ENCODE measurements around the gene COL28A1. TPM values are rescaled to one million over a fixed set of nuclear protein-coding genes. Genes with fewer than 3 reads are reported as not detected.
"Not testable (repeated sequence)": the region's sequence is repeated elsewhere in the genome, so short reads cannot be mapped to it uniquely, and the experiment has no call there.

Gene COL28A1
- total RNA-seq, 1 experiment from 2014 or later: 1.3 TPM

DNA sequence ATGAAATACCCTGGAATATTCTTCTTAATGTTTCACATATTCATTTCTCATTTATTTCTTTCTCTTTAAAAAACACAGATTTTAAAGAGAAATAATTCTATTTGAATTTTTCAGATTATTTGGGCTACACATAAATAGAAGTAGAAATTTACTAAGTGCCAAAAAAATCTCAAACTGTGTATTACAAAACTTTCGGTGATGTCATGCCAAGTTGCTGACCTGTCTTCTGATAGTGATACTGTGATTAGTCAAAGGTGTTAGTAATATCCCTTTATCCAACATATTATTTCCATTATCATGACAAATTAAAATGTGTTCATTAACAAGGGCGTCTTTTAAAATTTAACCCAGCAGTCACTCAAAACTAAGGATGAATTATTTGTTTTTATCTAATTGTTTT lies 60.1 kb downstream of the COL28A1 start:
- no peak for DNase-seq
- BruUV-seq (replicated peaks): no TSS peak
- CTCF ChIA-PET: no interaction called here
- intact Hi-C loops (cut with micrococcal nuclease; ENCODE audit: unreplicated experiment): no loop called here
- TF ChIP-seq, protein P1, sequence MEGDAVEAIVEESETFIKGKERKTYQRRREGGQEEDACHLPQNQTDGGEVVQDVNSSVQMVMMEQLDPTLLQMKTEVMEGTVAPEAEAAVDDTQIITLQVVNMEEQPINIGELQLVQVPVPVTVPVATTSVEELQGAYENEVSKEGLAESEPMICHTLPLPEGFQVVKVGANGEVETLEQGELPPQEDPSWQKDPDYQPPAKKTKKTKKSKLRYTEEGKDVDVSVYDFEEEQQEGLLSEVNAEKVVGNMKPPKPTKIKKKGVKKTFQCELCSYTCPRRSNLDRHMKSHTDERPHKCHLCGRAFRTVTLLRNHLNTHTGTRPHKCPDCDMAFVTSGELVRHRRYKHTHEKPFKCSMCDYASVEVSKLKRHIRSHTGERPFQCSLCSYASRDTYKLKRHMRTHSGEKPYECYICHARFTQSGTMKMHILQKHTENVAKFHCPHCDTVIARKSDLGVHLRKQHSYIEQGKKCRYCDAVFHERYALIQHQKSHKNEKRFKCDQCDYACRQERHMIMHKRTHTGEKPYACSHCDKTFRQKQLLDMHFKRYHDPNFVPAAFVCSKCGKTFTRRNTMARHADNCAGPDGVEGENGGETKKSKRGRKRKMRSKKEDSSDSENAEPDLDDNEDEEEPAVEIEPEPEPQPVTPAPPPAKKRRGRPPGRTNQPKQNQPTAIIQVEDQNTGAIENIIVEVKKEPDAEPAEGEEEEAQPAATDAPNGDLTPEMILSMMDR (IDR thresholded peaks at IDR 0.05; ENCODE audit: unreplicated experiment): no peak
- H3K4me1 Mint-ChIP-seq (ENCODE audit: low read depth, unreplicated experiment): no peaks in the 10 kb centered on the region
- no peaks in the 10 kb centered on the region for H3K36me3 Mint-ChIP-seq (ENCODE audit: insufficient read depth, unreplicated experiment)
- no peaks in the 10 kb centered on the region for H3K9me3 Mint-ChIP-seq (ENCODE audit: low read depth, unreplicated experiment)
- no peak overlapping the region for H3K4me3 Mint-ChIP-seq (ENCODE audit: low read depth, unreplicated experiment)
- H3K27me3 Mint-ChIP-seq (ENCODE audit: unreplicated experiment): no peaks in the 10 kb centered on the region
- no peak overlapping the region for H3K27ac Mint-ChIP-seq (ENCODE audit: unreplicated experiment)

DNA sequence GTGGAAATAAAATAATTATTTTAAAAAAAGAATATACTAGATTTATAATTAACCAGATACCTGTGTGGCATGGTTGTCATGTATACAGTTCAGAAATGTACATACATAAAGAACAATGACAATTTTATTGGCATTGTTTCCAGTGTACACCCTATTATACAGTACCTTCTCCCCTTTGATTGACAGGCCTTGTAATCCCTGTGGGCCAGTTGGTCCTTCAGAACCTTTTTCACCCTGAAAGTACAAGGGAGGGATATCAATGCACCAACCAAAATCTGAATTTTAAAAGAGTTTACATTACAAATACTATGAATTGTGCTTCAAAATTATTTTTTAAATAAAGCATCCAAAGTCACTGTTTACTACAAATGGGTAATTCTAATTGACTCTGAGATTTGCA lies 61.2 kb downstream of the COL28A1 start:
- TF ChIP-seq, protein P1 (IDR thresholded peaks at IDR 0.05; ENCODE audit: unreplicated experiment): no peak
- H3K9me3 Mint-ChIP-seq (ENCODE audit: low read depth, unreplicated experiment): no peaks in the 10 kb centered on the region
- no peaks in the 10 kb centered on the region for H3K4me1 Mint-ChIP-seq (ENCODE audit: low read depth, unreplicated experiment)
- no peaks in the 10 kb centered on the region for H3K27me3 Mint-ChIP-seq (ENCODE audit: unreplicated experiment)
- BruUV-seq (replicated peaks): no TSS peak
- CTCF ChIA-PET: no interaction called here
- H3K4me3 Mint-ChIP-seq (ENCODE audit: low read depth, unreplicated experiment): no peak overlapping the region
- H3K36me3 Mint-ChIP-seq (ENCODE audit: insufficient read depth, unreplicated experiment): no peaks in the 10 kb centered on the region
- intact Hi-C loops (cut with micrococcal nuclease; ENCODE audit: unreplicated experiment): no loop called here
- DNase-seq: no peak
- H3K27ac Mint-ChIP-seq (ENCODE audit: unreplicated experiment): no peak overlapping the region

DNA sequence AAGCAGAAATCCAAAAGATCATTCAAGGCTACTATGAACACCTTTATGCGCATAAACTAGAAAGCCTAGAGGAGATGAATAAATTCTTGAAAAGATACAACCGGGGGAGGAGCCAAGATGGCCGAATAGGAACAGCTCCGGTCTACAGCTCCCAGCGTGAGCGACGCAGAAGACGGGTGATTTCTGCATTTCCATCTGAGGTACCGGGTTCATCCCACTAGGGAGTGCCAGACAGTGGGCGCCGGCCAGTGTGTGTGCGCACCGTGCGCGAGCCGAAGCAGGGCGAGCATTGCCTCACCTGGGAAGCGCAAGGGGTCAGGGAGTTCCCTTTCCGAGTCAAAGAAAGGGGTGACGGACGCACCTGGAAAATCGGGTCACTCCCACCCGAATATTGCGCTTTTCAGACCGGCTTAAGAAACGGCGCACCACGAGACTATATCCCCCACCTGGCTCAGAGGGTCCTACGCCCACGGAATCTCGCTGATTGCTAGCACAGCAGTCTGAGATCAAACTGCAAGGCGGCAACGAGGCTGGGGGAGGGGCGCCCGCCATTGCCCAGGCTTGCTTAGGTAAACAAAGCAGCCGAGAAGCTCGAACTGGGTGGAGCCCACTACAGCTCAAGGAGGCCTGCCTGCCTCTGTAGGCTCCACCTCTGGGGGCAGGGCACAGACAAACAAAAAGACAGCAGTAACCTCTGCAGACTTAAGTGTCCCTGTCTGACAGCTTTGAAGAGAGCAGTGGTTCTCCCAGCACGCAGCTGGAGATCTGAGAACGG lies 70.5 kb downstream of the COL28A1 start:
- H3K4me1 Mint-ChIP-seq (ENCODE audit: low read depth, unreplicated experiment); DNase-seq; H3K4me3 Mint-ChIP-seq (ENCODE audit: low read depth, unreplicated experiment); BruUV-seq (replicated peaks); H3K27ac Mint-ChIP-seq (ENCODE audit: unreplicated experiment); H3K27me3 Mint-ChIP-seq (ENCODE audit: unreplicated experiment); H3K36me3 Mint-ChIP-seq (ENCODE audit: insufficient read depth, unreplicated experiment); intact Hi-C loops (cut with micrococcal nuclease; ENCODE audit: unreplicated experiment); CTCF ChIA-PET: not testable (repeated sequence)
- H3K9me3 Mint-ChIP-seq (ENCODE audit: low read depth, unreplicated experiment): peaks cover 15% of the 10 kb centered on the region

DNA sequence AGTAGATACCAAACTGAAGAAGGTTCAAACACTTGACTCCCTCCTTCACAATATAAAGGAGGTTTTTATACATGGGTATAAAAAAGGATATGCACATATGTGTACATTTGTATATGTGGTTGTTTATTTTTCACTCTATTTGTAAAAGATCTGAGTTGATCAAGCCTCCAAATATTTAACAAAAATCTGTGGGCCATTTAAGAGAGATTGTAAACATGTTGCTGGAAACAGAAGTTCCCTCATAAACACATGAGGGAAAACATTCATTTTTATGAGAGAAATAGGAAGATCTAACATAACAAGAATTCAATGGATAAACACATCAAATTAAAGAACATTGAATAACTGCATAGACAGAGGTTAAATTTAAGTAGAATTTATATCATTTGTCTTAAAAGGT lies 81.7 kb downstream of the COL28A1 start:
- intact Hi-C loops (cut with micrococcal nuclease; ENCODE audit: unreplicated experiment): no loop called here
- no peaks in the 10 kb centered on the region for H3K4me1 Mint-ChIP-seq (ENCODE audit: low read depth, unreplicated experiment)
- no peaks in the 10 kb centered on the region for H3K27me3 Mint-ChIP-seq (ENCODE audit: unreplicated experiment)
- TF ChIP-seq, protein P1 (IDR thresholded peaks at IDR 0.05; ENCODE audit: unreplicated experiment): no peak
- H3K36me3 Mint-ChIP-seq (ENCODE audit: insufficient read depth, unreplicated experiment): no peaks in the 10 kb centered on the region
- CTCF ChIA-PET: no interaction called here
- no TSS peak for BruUV-seq (replicated peaks)
- no peak for DNase-seq
- peaks cover 12% of the 10 kb centered on the region for H3K9me3 Mint-ChIP-seq (ENCODE audit: low read depth, unreplicated experiment)
- H3K27ac Mint-ChIP-seq (ENCODE audit: unreplicated experiment): no peak overlapping the region
- no peak overlapping the region for H3K4me3 Mint-ChIP-seq (ENCODE audit: low read depth, unreplicated experiment)

DNA sequence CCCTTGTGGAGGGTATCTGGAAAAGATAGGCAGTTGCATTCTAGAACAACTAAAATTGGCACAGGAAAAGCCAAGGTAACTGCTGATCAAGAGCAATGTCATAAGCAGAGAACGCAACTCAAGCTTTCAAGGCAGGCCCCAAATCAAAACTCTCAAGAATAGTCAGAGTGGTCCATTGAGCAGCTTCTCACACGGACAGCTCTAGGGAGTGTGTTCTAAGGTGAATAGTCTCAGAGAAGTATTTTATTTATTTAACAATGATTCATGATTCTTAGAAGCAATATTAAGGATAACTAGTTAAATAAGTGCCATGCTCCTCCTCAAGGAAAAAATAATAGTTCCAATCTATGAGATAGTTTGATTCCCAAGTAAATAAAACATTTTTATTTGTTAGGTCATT lies 83.0 kb downstream of the COL28A1 start:
- Mint-ChIP-seq H3K36me3 (ENCODE audit: insufficient read depth, unreplicated experiment) (no peaks in the 10 kb centered on the region), H3K27ac (ENCODE audit: unreplicated experiment) (no peak overlapping the region), H3K27me3 (ENCODE audit: unreplicated experiment) (no peaks in the 10 kb centered on the region), H3K4me1 (ENCODE audit: low read depth, unreplicated experiment) (no peaks in the 10 kb centered on the region), H3K9me3 (ENCODE audit: low read depth, unreplicated experiment) (peaks cover 12% of the 10 kb centered on the region), H3K4me3 (ENCODE audit: low read depth, unreplicated experiment) (no peak overlapping the region)
- no peak for DNase-seq
- no TSS peak for BruUV-seq (replicated peaks)
- intact Hi-C loops (cut with micrococcal nuclease; ENCODE audit: unreplicated experiment): no loop called here
- TF ChIP-seq, protein P1 (IDR thresholded peaks at IDR 0.05; ENCODE audit: unreplicated experiment): no peak
- CTCF ChIA-PET: interaction anchor here (0.5 kb wide), 2 partner anchors 10 to 269 kb away, joined by 3 to 6 read pairs; no protein-coding TSS in a partner anchor
